ENCODE results near the gene TNFRSF8.

- TF ChIP-seq, protein P1, sequence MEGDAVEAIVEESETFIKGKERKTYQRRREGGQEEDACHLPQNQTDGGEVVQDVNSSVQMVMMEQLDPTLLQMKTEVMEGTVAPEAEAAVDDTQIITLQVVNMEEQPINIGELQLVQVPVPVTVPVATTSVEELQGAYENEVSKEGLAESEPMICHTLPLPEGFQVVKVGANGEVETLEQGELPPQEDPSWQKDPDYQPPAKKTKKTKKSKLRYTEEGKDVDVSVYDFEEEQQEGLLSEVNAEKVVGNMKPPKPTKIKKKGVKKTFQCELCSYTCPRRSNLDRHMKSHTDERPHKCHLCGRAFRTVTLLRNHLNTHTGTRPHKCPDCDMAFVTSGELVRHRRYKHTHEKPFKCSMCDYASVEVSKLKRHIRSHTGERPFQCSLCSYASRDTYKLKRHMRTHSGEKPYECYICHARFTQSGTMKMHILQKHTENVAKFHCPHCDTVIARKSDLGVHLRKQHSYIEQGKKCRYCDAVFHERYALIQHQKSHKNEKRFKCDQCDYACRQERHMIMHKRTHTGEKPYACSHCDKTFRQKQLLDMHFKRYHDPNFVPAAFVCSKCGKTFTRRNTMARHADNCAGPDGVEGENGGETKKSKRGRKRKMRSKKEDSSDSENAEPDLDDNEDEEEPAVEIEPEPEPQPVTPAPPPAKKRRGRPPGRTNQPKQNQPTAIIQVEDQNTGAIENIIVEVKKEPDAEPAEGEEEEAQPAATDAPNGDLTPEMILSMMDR (conservative IDR thresholded peaks at IDR 0.05; ENCODE audit: low read depth, low read length): no peak
- TF ChIP-seq POLR2A (IDR thresholded peaks at IDR 0.05; ENCODE audit: low read depth, low read length) (no peak), RAD21 (IDR thresholded peaks at IDR 0.05; ENCODE audit: low read length) (no peak), CHD1 (IDR thresholded peaks at IDR 0.05; ENCODE audit: low read depth, low read length) (no peak), SMC3 (IDR thresholded peaks at IDR 0.05; ENCODE audit: low read depth, low read length) (no peak), NFE2L2 (IDR thresholded peaks at IDR 0.05; ENCODE audit: low read depth, low read length) (no peak), MXI1 (IDR thresholded peaks at IDR 0.05; ENCODE audit: borderline replicate concordance, low read depth, low read length) (no peak)
Observed at GRCh38 chr1:12177156-12177998, 114.3 kb downstream of the TNFRSF8 start.

Measured in IMR-90 (cell line).